GM12878 (cell line): ENCODE results near the gene KDM8.

ENCODE experiments used
- CBX3 ChIP-seq: fragments of 200-600 bp; sonication (generic); IDR thresholded peaks from 2 replicates; pipeline ENCODE4 v1.6.1; 2016; ENCODE audit warnings: low read depth, borderline replicate concordance
- EZH2 ChIP-seq: IDR thresholded peaks from 2 replicates; pipeline ENCODE4 v1.6.1; 2012; ENCODE audit warnings: low read depth, mild to moderate bottlenecking, control low read depth, inconsistent platforms, low read length, borderline replicate concordance; ENCODE audit not compliant: control insufficient read depth

DNA sequence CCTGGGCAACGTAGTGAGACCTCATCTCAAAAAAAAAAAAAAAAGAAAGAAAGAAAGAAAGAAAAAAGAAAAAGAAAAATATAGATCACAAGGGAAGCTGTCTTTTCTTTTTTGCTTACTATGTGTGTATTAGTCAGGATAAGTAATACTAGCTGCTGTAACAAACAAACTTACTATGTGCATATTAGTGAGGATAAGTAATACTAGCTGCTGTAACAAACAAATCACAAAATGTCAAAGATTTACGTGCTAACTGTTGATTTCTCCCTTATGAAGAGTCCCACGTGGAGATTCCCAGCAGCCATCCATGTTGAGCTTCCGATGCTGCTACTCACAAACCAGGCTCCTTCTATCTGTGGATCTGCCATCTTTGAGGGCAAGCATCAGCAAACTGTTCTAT is 31.7 kb upstream of the KDM8 start:
- no peak for TF ChIP-seq CBX3
- TF ChIP-seq EZH2 = no peak
